Activated CD8-positive, alpha-beta memory T cell treated with anti-CD3 and anti-CD28 coated beads, Interleukin-2, amount 50 U/mL, for 4 hours (primary cell): ENCODE results near the gene ATP6V1G2.
"Not testable (repeated sequence)": the region's sequence is repeated elsewhere in the genome, so short reads cannot be mapped to it uniquely, and the experiment has no call there.

Source experiments
- DNase-seq: peaks from one replicate; pipeline ENCODE4 v3.0.0-alpha.2; 2020

ATP6V1G2 gene

DNA sequence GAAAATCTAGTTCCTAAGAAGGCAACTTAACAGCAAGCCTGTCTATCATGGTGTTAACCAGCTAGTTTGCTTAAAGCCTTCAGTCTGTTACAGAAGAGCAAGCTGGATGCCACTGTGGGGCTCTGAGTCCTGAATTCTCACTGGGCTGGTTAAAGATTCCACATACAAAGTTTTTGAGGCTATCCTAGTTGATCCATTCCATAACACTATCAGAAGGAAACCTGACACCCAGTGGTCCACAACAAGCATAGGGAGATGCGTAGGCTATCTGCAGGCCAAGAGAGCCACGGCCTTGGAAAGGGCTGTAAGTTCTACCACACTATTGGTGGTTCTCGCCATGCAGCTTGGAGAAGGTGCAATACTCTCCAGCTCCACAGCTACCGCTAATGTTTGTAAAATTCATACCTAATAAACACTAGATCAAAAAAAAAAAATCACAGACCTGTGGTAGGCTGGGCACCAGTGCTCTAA is 18.1 kb downstream of the ATP6V1G2 start:
- no peak for DNase-seq

DNA sequence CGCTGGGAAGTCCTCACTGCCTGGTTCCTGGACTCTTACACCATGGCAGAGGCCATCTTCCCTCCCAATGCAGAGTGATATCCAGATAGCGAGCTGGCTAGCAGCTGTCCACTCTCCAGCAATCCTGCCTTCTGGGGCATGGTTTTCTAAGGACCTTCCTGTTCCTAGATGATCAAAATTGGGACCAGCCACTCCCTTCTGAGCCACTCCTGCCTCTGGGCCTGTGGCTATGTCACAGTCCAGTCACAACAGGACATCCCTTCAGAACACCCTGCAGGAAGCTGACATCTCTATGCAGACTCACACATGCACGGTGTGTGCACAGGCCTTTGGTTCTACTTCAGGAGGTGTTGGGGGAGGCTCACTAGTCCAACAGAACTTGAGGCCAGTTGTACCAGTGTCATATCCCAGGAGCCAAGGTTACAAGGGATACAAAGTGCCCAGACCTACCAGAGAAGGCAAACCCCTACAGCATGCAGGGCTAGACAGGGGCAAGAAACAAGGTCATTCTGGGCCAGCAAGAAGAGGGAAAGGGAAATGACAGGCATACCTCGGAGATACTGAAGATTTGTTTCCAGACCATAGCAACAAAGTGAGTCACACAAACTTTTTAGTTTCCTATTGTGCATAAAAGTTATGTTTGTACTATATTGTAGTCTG is 20.3 kb downstream of the ATP6V1G2 start:
- DNase-seq: no peak

DNA sequence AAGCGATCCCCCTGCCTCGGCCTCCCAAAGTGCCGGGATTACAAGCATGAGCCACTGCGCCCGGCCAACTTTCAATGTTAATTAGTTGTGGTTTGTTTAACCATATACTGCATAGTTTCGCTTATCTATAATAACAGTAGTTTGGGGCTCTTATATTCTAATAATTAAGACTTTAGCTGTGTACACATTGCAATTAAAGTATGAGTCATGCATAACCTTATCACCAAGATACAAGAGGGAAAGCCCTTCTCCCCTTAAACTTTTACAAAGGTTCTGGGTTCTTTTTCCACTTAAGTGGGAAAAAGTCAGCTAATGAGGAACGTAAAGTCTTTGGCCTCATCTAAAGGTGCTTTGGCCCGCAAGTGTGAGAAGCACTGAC is 20.9 kb downstream of the ATP6V1G2 start:
- DNase-seq: no peak

DNA sequence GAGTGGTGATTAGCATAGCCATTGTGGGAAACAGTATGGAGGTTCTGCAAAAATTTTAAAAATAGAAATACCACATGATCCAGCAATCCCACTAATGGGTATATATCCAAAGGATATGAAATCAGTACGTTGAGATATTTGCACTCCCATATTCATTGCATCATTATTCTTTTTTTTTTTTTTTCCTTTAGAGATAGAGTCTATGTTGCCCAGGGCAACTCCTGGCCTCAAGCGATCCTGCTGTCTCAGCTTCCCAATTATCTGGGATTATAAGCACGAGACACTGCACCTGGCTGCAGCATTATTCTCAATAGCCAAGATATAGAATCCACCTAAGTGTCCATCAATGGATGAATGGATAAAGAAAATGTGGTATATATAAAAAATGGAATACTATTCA is 24.6 kb downstream of the ATP6V1G2 start:
- no peak for DNase-seq

DNA sequence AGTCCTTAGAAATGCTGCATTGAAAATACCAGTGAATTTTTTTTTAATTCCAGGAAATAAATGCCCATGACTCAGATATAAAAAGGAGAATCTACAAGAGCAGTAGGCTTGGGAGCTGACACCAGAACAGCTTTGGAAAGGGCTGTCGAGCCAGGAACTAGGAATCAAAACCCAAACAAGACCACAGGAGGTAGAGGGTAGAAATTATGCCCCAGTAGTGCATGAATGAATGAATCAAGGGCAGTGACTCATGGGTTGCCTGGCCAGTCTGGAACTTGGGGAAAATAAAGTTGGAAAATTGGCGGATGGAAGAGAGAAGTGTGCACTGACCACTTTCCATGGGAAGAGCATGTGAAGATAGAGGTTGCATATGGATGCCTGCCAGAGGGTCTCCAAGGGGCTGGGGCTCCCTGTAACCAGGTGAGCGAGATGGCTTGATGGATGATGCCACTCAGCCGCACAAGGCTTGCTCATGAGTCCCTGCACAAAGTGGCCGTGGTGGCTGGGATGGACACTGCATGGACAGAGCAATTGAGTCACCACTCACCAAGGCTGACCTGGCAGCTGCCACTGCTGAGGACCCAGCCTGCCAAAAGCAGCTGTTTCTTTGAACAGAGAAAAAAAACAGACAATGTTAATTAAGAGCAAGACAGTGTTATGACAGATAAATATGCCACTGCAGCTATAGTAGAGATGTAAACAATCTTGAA is 32.8 kb downstream of the ATP6V1G2 start:
- DNase-seq: no peak

DNA sequence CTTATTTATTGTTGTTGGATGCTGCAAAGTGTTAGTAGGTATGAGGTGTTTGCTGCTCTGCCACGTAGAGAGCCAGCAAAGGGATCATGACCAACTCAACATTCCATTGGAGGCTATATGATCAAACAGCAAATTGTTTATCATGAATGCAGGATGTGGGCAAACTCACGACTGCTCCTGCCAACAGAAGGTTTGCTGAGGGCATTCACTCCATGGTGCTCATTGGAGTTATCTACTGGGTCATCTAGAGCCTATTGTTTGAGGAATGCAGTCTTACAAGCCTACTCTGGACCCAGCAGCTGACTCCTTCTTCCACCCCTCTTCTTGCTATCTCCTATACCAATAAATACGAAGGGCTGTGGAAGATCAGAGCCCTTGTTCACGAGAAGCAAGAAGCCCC is 36.4 kb downstream of the ATP6V1G2 start:
- DNase-seq: no peak

DNA sequence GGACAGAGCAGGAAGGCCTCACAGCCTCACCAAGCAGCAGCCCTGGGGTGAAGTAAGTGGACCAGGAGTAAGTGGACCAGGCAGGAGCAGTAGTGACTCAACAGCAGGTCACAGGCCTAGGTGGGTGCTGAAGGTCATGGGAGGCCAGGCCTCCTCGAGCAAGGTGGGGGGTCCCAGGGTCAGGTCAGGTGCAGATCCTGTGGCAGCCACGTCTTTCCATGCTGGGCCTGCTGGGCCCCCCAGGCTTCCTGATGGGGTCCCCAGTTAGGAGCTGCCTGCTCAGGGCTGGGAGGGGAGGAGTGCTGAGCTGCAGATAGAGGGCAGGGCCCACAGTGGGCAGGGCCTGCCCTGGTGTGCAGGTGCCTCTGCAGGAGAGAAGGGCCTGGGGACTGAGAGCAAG is 37.4 kb downstream of the ATP6V1G2 start:
- DNase-seq: not testable (repeated sequence)

DNA sequence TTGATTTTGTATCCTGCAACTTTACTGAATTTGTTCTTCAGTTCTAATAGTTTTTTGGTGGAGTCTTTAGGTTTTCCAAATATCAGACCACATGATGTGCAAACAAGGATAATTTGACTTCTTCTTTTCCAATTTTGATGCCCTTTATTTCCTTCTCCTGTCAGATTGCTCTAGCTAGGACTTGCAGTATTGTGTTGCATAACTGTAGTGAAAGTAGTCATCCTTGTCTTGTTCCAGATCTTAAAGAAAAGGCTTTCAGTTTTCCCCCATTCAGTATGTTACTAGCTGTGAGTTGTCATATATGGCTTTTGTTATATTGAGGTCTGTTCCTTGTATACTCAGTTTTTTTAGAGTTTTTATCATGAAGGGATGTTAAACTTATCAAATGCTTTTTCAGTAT is 43.8 kb downstream of the ATP6V1G2 start:
- DNase-seq: no peak

DNA sequence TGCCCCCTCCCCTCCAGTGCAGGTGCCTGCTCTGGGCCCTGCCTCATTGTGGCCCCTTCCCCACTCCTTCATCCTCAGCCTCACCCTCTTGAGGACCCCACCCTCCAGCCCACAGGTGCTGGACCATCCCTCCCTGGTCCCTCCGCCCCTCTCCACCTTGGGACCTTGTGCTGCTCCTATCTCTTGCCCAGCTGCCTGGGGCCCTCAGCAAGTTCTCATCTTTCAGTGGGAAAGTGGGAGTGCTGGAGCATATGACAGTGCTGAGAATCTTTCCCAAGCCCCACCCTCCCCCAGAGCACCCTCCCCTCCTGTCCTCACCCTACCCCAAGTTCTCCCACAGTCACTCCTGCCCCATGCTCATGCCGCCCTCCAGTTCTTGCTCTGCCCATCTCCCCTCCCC is 46.8 kb downstream of the ATP6V1G2 start:
- not testable (repeated sequence) for DNase-seq

DNA sequence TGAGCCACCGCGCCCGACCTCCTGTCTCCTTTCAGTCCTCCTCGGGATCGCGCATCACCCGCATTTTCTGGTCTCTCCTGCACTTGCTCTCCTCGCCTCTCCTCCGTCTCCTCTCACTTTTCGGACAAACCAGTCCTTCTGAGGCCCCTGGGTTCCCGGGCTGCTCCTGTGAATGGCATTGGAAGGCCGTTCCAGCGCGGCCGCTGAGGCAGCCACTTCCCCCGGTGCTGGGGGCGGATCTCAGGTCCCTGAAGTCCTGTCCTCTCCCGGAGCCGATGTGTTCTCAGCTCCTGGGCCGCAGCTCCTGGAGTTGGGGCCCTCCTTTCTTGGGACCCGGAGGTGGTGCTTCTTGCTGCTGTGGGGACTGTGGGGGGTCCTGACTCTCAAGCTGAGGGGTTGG is 47.7 kb downstream of the ATP6V1G2 start:
- no peak for DNase-seq

DNA sequence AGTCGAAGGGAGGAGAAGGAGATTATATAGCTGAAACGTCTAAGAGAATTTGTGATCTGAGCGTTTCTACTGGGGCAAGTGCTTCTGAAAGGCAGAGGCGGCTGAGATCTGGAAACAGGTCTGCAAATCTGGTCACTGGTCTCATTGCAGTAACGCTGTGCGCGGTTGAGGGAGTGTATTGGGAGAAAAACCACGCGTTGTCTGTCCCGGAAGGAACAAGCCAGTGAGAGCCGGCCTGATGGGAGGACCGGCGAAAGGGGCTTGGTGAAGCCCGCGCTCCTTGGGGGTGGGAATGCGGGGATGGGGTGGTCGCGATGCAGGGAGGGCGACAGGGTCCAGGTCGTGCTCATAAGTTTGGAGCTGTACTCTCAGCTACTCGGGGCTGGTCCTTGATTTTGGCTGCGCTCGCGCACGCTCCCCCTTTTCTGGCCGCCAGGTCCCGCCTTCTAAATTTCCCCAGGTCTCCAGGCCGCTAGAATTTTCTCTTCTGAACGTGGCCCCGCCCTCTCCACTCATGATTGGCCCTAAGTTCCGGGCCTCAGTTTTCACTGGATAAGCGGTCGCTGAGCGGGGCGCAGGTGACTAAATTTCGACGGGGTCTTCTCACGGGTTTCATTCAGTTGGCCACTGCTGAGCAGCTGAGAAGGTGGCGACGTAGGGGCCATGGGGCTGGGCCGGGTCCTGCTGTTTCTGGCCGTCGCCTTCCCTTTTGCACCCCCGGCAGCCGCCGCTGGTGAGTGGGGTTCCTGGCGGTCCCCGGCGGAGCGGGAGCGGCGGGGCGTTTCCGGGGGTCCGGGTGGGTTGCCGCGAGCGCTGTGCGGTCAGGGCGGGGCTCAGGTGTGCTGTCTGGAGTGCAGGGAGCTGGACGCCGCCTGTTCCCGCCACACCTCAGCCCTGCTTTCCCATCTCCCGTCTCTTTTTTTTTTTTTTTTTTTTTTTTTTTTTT is 48.6 kb downstream of the ATP6V1G2 start, which contains the start of gene MICB:
TSS of gene MICB (plus strand) at position 615 of the 946 bp plus-strand sequence. CDS start at position 664, 49 bp downstream.
- peak; percentile 85 for DNase-seq

DNA sequence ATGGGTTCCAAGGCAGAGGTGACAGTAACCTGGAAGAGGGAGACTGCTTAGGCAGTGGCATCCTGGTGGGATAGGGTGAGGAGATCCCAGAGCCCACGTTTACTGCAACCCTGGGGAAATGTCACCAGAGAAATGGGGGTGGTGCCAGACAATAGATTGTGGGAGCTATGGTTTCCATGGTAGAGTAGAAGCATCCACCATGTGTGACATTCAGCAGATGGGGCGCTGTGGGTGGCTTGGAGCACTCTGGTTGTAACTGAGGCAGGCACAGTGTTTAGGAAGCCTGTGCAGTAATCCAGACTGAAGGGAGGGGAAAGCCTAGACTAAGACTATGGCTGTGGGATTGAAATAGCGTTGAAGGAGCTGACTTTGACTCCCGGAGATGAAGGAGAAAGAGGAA is 49.6 kb downstream of the ATP6V1G2 start:
- not testable (repeated sequence) for DNase-seq

DNA sequence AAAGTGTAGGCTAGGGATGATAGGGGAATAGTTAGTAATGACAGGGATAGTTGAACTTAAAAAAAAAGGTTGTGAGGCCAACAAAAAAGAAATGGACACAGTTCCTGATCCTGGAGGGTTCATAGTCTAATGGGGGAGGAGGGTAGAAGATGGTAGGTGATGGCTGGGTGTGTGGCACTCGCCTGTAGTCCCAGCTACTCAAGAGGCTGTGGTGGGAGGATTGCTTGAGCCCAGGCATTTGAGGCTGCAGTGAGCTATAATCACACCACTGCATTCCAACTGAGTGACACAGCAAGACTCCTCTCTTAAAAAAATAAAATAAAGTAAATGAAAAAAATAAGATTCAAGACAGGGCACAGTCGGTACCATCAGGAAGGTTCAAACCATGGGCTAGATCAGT is 50.8 kb downstream of the ATP6V1G2 start:
- DNase-seq: no peak
